HepG2 (cell line): ENCODE results near the gene WWTR1. TPM values are rescaled to one million over a fixed set of nuclear protein-coding genes. Genes with fewer than 3 reads are reported as not detected.

ENCODE experiments used
- ARID5B ChIP-seq: IDR thresholded peaks from 2 replicates; pipeline ENCODE4 v1.4.0; 2020; ENCODE audit warnings: mild to moderate bottlenecking, missing genetic modification reagents
- ATAD3A ChIP-seq: sonication (generic); formaldehyde crosslinking; IDR thresholded peaks from 2 replicates; pipeline ENCODE4 v1.4.0; 2020; ENCODE audit warnings: missing genetic modification reagents
- CBX5 ChIP-seq: sonication (generic); formaldehyde crosslinking; IDR thresholded peaks from 2 replicates; pipeline ENCODE4 v1.4.0; 2020; ENCODE audit warnings: missing genetic modification reagents, borderline replicate concordance
- GPBP1L1 ChIP-seq: sonication (generic); formaldehyde crosslinking; IDR thresholded peaks from 2 replicates; pipeline ENCODE4 v1.5.0; 2020; ENCODE audit warnings: mild to moderate bottlenecking, missing genetic modification reagents
- KLF15 ChIP-seq: sonication (generic); formaldehyde crosslinking; IDR thresholded peaks from 2 replicates; pipeline ENCODE4 v1.8.1; 2023; ENCODE audit warnings: borderline replicate concordance, mild to moderate bottlenecking, inconsistent platforms, missing genetic modification reagents, mixed read lengths
- TAF15 ChIP-seq: fragments of 200-400 bp; formaldehyde crosslinking; IDR thresholded peaks from one replicate; pipeline ENCODE4 v1.6.1; 2018; ENCODE audit warnings: mild to moderate bottlenecking, low read depth, low read length; ENCODE audit not compliant: poor library complexity, severe bottlenecking
- TFDP2 ChIP-seq: sonication (generic); formaldehyde crosslinking; IDR thresholded peaks from 2 replicates; pipeline ENCODE4 v1.4.0; 2020; ENCODE audit warnings: missing genetic modification reagents
- TFE3 ChIP-seq: IDR thresholded peaks from 2 replicates; pipeline ENCODE4 v1.6.1; 2016
- ZBTB26 ChIP-seq: IDR thresholded peaks from 2 replicates; pipeline ENCODE4 v1.6.1; 2016; ENCODE audit warnings: missing compliant biosample characterization, missing genetic modification reagents, borderline replicate concordance
- ZBTB7B ChIP-seq: sonication (generic); formaldehyde crosslinking; IDR thresholded peaks from 2 replicates; pipeline ENCODE4 v1.4.0; 2020; ENCODE audit warnings: missing genetic modification reagents
- ZFP37 ChIP-seq: sonication (generic); formaldehyde crosslinking; IDR thresholded peaks from 2 replicates; pipeline ENCODE4 v1.4.0; 2020; ENCODE audit warnings: missing genetic modification reagents, borderline replicate concordance
- ZFYVE20 ChIP-seq: sonication (generic); formaldehyde crosslinking; IDR thresholded peaks from 2 replicates; pipeline ENCODE4 v1.8.0; 2023; ENCODE audit warnings: low read depth, mild to moderate bottlenecking, moderate library complexity, missing genetic modification reagents, borderline replicate concordance
- ZNF235 ChIP-seq: sonication (generic); formaldehyde crosslinking; IDR thresholded peaks from 2 replicates; pipeline ENCODE4 v1.8.1; 2023; ENCODE audit warnings: mild to moderate bottlenecking, missing genetic modification reagents, borderline replicate concordance
- ZNF605 ChIP-seq: sonication (generic); formaldehyde crosslinking; IDR thresholded peaks from 2 replicates; pipeline ENCODE4 v1.8.0; 2022; ENCODE audit warnings: mild to moderate bottlenecking, missing genetic modification reagents
- ZNF768 ChIP-seq: sonication (generic); formaldehyde crosslinking; IDR thresholded peaks from 2 replicates; pipeline ENCODE4 v1.4.0; 2020; ENCODE audit warnings: missing genetic modification reagents
- ZNF777 ChIP-seq: sonication (generic); formaldehyde crosslinking; IDR thresholded peaks from 2 replicates; pipeline ENCODE4 v1.4.0; 2020; ENCODE audit warnings: missing genetic modification reagents
- ZXDC ChIP-seq: sonication (generic); formaldehyde crosslinking; IDR thresholded peaks from 2 replicates; pipeline ENCODE4 v1.5.0; 2020; ENCODE audit warnings: mild to moderate bottlenecking, missing genetic modification reagents
- polyA plus RNA-seq, 8 experiments: library from polyadenylated mRNA; depleted of rRNA in 3 of 8; stranded (reverse) in 7 of 8; unstranded in 1 of 8; fragments of >200 nt; fragmentation: Illumina TruSeq in 4 of 8; extraction: Trizol in 4 of 8; gene quantifications; 2 replicates each; pipeline versions ENCODE4 v1.2.1 to v1.2.3, GENCODE V29; 2011 to 2016; ENCODE audit warnings: low read depth in 4 of 8, missing spikeins in 1 of 8, mixed read lengths in 1 of 8; ENCODE audit not compliant: insufficient read depth in 1 of 8
- total RNA-seq, 5 experiments: library from RNA; depleted of rRNA; stranded (reverse); fragments of >200 nt; fragmentation: Illumina TruSeq; extraction: Trizol; gene quantifications; 2 replicates each; pipeline ENCODE4 v1.2.3, GENCODE V29; 2016; ENCODE audit warnings: low read depth in 1 of 5

WWTR1 gene
- total and polyA plus RNA-seq, 2 of the 13 experiments (the other 11 are each of a cell fraction or from before 2014, with no cell fraction given) = 19.7 to 139 TPM

- TF ChIP-seq ARID5B (CRISPR knock-in tag) (peak; percentile 68), ZFYVE20 (CRISPR knock-in tag) (no peak), ZBTB7B (CRISPR knock-in tag) (no peak), ZNF235 (CRISPR knock-in tag) (no peak), ZFP37 (CRISPR knock-in tag) (no peak), TFDP2 (CRISPR knock-in tag) (peak; percentile 24; the same call in 1 of the 2 replicates), ATAD3A (CRISPR knock-in tag) (no peak), TAF15 (no peak), ZNF605 (CRISPR knock-in tag) (peak; percentile 55; the same call in 1 of the 2 replicates), ZNF768 (CRISPR knock-in tag) (no peak), TFE3 (CRISPR knock-in tag) (no peak), ZNF777 (CRISPR knock-in tag) (no peak), KLF15 (CRISPR knock-in tag) (no peak), CBX5 (CRISPR knock-in tag) (peak; percentile 91; the same call in 1 of the 2 replicates), ZBTB26 (CRISPR knock-in tag) (no peak), GPBP1L1 (CRISPR knock-in tag) (no peak), ZXDC (no peak)
Measured at GRCh38 chr3:149480326-149481017, 177.4 kb downstream of the WWTR1 start (continued).
